SK-N-SH treated with all-trans-retinoic acid at 6 μM for 48 hours (cell line): ENCODE results near the gene ZNF410.

Source experiments
- ARNTL ChIP-seq: fragments of 450-650 bp; formaldehyde crosslinking; IDR thresholded peaks from 2 replicates; pipeline ENCODE4 v1.5.0; 2020; ENCODE audit warnings: low read depth, mild to moderate bottlenecking, moderate library complexity, borderline replicate concordance
- BACH2 ChIP-seq: fragments of 250-450 bp; sonication (Bioruptor Pico); IDR thresholded peaks from 2 replicates; pipeline ENCODE4 v1.9.0; 2021; ENCODE audit warnings: mild to moderate bottlenecking, borderline replicate concordance
- CREB5 ChIP-seq: fragments of 250-450 bp; sonication (Bioruptor Pico); IDR thresholded peaks from 2 replicates; pipeline ENCODE4 v1.5.1; 2020; ENCODE audit warnings: low read depth, mild to moderate bottlenecking, moderate library complexity
- ISL1 ChIP-seq: fragments of 250-450 bp; sonication (Bioruptor Pico); IDR thresholded peaks from 2 replicates; pipeline ENCODE4 v2.1.2; 2022; ENCODE audit warnings: mild to moderate bottlenecking, moderate library complexity
- OSR1 ChIP-seq: fragments of 250-450 bp; sonication (Bioruptor Pico); IDR thresholded peaks from 2 replicates; pipeline ENCODE4 v1.8.0; 2022; ENCODE audit warnings: moderate library complexity, mild to moderate bottlenecking, inconsistent platforms
- TCF4 ChIP-seq: fragments of 250-450 bp; sonication (Bioruptor Pico); IDR thresholded peaks from 2 replicates; pipeline ENCODE4 v1.8.0; 2021; ENCODE audit warnings: mild to moderate bottlenecking, moderate library complexity, borderline replicate concordance
- ZFP3 ChIP-seq: fragments of 250-450 bp; sonication (Bioruptor Pico); IDR thresholded peaks from 2 replicates; pipeline ENCODE4 v1.5.0; 2020; ENCODE audit warnings: mild to moderate bottlenecking, moderate library complexity
- ZFP30 ChIP-seq: fragments of 450-650 bp; formaldehyde crosslinking; IDR thresholded peaks from 2 replicates; pipeline ENCODE4 v1.5.0; 2022; ENCODE audit warnings: mild to moderate bottlenecking, moderate library complexity
- ZNF565 ChIP-seq: fragments of 450-650 bp; formaldehyde crosslinking; conservative IDR thresholded peaks from 2 replicates; pipeline ENCODE4 v1.5.0; 2020; ENCODE audit warnings: low read depth, mild to moderate bottlenecking, moderate library complexity
- ZNF70 ChIP-seq: fragments of 450-650 bp; formaldehyde crosslinking; IDR thresholded peaks from 2 replicates; pipeline ENCODE4 v1.5.0; 2020; ENCODE audit warnings: mild to moderate bottlenecking, moderate library complexity
- ZNF8 ChIP-seq: fragments of 450-650 bp; formaldehyde crosslinking; IDR thresholded peaks from 2 replicates; pipeline ENCODE4 v1.5.0; 2020; ENCODE audit warnings: mild to moderate bottlenecking, moderate library complexity
- TF ChIP-seq, protein P1 (sequence below): fragments of 250-450 bp; sonication (Bioruptor Pico); IDR thresholded peaks from 2 replicates; pipeline ENCODE4 v1.8.0; 2020; ENCODE audit warnings: mild to moderate bottlenecking, moderate library complexity, borderline replicate concordance

- no peak for TF ChIP-seq ZNF70 (CRISPR knock-in tag)
- no peak for TF ChIP-seq ARNTL (CRISPR knock-in tag)
- no peak for TF ChIP-seq ZFP30 (CRISPR knock-in tag)
- no peak for TF ChIP-seq TCF4 (CRISPR knock-in tag)
- no peak for TF ChIP-seq ZNF8 (CRISPR knock-in tag)
- no peak for TF ChIP-seq ISL1
- no peak for TF ChIP-seq CREB5 (CRISPR knock-in tag)
- TF ChIP-seq, protein P1, sequence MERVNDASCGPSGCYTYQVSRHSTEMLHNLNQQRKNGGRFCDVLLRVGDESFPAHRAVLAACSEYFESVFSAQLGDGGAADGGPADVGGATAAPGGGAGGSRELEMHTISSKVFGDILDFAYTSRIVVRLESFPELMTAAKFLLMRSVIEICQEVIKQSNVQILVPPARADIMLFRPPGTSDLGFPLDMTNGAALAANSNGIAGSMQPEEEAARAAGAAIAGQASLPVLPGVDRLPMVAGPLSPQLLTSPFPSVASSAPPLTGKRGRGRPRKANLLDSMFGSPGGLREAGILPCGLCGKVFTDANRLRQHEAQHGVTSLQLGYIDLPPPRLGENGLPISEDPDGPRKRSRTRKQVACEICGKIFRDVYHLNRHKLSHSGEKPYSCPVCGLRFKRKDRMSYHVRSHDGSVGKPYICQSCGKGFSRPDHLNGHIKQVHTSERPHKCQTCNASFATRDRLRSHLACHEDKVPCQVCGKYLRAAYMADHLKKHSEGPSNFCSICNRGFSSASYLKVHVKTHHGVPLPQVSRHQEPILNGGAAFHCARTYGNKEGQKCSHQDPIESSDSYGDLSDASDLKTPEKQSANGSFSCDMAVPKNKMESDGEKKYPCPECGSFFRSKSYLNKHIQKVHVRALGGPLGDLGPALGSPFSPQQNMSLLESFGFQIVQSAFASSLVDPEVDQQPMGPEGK (CRISPR knock-in tag): no peak
- no peak for TF ChIP-seq OSR1
- no peak for TF ChIP-seq BACH2
- no peak for TF ChIP-seq ZFP3 (CRISPR knock-in tag)
- no peak for TF ChIP-seq ZNF565
Observed at GRCh38 chr14:73879027-73879426, 7.6 kb upstream of the ZNF410 start.
